Measurements from ENCODE around the gene MLLT3.

GRCh38 chr9:20618361-20618802 is 3.9 kb downstream of the MLLT3 start:
- TF ChIP-seq, protein P1, sequence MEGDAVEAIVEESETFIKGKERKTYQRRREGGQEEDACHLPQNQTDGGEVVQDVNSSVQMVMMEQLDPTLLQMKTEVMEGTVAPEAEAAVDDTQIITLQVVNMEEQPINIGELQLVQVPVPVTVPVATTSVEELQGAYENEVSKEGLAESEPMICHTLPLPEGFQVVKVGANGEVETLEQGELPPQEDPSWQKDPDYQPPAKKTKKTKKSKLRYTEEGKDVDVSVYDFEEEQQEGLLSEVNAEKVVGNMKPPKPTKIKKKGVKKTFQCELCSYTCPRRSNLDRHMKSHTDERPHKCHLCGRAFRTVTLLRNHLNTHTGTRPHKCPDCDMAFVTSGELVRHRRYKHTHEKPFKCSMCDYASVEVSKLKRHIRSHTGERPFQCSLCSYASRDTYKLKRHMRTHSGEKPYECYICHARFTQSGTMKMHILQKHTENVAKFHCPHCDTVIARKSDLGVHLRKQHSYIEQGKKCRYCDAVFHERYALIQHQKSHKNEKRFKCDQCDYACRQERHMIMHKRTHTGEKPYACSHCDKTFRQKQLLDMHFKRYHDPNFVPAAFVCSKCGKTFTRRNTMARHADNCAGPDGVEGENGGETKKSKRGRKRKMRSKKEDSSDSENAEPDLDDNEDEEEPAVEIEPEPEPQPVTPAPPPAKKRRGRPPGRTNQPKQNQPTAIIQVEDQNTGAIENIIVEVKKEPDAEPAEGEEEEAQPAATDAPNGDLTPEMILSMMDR (IDR thresholded peaks at IDR 0.05; ENCODE audit: insufficient read depth, low read depth, low read length) = no peak
- TF ChIP-seq EZH2 (IDR thresholded peaks at IDR 0.05; ENCODE audit: insufficient read depth, low read length) = no peak
